Neural crest cell (in vitro differentiated cells): ENCODE data around the gene DPPA5. TPM values are rescaled to one million over a fixed set of nuclear protein-coding genes. Genes with fewer than 3 reads are reported as not detected.
"Not testable (repeated sequence)": the region's sequence is repeated elsewhere in the genome, so short reads cannot be mapped to it uniquely, and the experiment has no call there.

Experiments used
- DNase-seq: peaks from one replicate; pipeline ENCODE4 v3.0.0; 2021; ENCODE audit warnings: low read depth, mixed read lengths, low spot score
- H3K27ac Mint-ChIP-seq: one replicate; pipeline ENCODE4 v1.8.0; 2021; ENCODE audit warnings: mild to moderate bottlenecking, mixed read lengths; ENCODE audit not compliant: unreplicated experiment
- H3K27me3 Mint-ChIP-seq: 2 replicates; pipeline ENCODE4 v1.8.0; 2021; ENCODE audit warnings: low read depth, mild to moderate bottlenecking, mixed read lengths
- H3K36me3 Mint-ChIP-seq: 2 replicates; pipeline ENCODE4 v1.8.0; 2021; ENCODE audit warnings: low read depth, mild to moderate bottlenecking, mixed read lengths
- H3K4me1 Mint-ChIP-seq: 2 replicates; pipeline ENCODE4 v1.8.0; 2021; ENCODE audit warnings: mixed read lengths
- H3K4me3 Mint-ChIP-seq: one replicate; pipeline ENCODE4 v1.8.0; 2021; ENCODE audit warnings: mild to moderate bottlenecking, mixed read lengths
- H3K9me3 Mint-ChIP-seq: 2 replicates; pipeline ENCODE4 v1.8.0; 2021; ENCODE audit warnings: mixed read lengths
- total RNA-seq: library from RNA; stranded (reverse); gene quantifications from 2 replicates; pipeline ENCODE4 v1.2.1, GENCODE V29; 2021
- TF ChIP-seq, protein P1 (sequence below): fragments of 200-600 bp; sonication (generic); conservative IDR thresholded peaks from 2 replicates; pipeline ENCODE4 v1.5.0; 2021; ENCODE audit warnings: antibody characterized with exemption, mild to moderate bottlenecking

Gene DPPA5
- total RNA-seq, 1 donor from 2014 or later = not detected

DNA sequence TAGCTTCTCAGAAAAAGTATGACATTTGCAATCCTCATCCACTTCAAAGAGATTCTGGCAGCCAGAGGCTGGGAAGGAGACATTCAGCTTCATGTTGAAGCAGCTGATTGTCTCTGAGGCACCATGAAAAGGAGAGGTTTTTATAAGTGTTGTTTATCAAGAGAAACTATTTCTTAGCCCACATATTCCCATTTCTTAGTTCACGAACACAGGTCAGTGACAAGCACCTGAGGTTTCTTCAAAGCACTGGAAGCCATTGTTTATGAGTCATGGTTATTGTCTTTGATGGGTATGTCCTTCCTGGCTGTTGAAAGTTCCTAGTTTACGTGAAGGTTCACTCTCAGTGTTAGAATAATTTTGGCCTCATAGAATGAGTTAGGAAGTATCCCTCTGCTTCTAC lies 37.6 kb upstream of the DPPA5 start:
- H3K4me3 Mint-ChIP-seq = no peak overlapping the region
- H3K27ac Mint-ChIP-seq = no peak overlapping the region
- peaks cover 26% of the 10 kb centered on the region for H3K27me3 Mint-ChIP-seq
- DNase-seq = no peak
- no peaks in the 10 kb centered on the region for H3K9me3 Mint-ChIP-seq
- peaks cover 10% of the 10 kb centered on the region for H3K4me1 Mint-ChIP-seq
- TF ChIP-seq, protein P1, sequence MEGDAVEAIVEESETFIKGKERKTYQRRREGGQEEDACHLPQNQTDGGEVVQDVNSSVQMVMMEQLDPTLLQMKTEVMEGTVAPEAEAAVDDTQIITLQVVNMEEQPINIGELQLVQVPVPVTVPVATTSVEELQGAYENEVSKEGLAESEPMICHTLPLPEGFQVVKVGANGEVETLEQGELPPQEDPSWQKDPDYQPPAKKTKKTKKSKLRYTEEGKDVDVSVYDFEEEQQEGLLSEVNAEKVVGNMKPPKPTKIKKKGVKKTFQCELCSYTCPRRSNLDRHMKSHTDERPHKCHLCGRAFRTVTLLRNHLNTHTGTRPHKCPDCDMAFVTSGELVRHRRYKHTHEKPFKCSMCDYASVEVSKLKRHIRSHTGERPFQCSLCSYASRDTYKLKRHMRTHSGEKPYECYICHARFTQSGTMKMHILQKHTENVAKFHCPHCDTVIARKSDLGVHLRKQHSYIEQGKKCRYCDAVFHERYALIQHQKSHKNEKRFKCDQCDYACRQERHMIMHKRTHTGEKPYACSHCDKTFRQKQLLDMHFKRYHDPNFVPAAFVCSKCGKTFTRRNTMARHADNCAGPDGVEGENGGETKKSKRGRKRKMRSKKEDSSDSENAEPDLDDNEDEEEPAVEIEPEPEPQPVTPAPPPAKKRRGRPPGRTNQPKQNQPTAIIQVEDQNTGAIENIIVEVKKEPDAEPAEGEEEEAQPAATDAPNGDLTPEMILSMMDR = no peak
- no peaks in the 10 kb centered on the region for H3K36me3 Mint-ChIP-seq

DNA sequence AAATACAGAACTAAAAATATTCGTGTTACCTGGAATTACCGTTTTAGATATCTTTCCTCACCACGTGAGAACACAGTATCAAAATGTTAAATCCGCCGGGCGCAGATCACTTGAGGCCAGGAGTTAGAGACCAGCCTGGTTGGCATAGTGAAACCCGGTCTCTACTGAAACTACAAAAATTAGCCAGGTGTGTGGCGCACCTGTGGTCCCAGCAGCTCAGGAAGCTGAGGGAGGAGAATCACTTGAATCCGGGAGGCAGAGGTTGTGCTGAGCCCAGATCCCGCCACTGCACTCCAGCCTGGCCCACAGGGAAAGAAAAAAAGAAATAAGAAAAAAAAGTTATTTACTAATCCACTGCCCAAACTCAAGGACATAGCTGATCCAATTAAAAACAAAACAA lies 35.8 kb upstream of the DPPA5 start:
- H3K27ac Mint-ChIP-seq = no peak overlapping the region
- no peaks in the 10 kb centered on the region for H3K36me3 Mint-ChIP-seq
- DNase-seq = no peak
- peaks cover 10% of the 10 kb centered on the region for H3K4me1 Mint-ChIP-seq
- H3K4me3 Mint-ChIP-seq = no peak overlapping the region
- H3K27me3 Mint-ChIP-seq = peaks cover 26% of the 10 kb centered on the region
- TF ChIP-seq, protein P1 = no peak
- H3K9me3 Mint-ChIP-seq = no peaks in the 10 kb centered on the region

DNA sequence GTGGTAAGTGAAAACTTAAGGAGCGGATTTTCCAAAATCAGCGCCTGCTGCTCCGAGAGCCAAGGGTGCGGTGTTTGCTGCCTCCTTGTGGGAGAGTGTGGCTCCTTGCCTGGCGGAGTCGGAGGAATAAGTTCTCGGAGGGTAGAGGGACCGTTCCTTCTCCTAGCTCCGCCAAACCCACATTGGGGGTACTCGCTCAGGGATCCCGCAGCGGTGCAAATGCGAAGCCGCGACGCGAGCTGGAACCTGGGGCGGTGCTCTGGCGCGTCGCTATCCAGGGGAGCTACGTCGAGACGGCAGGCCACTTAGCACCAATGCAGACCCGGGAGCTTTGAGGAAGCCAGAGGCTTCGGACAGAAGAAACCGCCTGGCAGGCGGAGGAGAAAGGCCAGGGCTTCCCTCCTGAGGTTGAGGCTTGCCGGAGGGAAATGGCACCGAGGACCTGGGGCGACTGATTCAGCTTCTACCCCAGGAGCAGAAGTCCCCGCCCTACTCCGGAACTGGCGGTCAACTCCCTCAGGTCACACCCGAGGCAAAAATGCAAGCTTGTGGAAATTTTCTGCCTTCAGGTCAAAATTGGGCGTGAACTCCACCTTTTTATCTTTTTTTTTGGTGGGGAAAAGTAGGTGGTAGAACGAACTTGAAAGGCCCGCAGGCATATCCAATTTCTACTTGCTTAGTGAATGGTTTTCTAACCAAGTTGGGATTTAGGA lies 34.9 kb upstream of the DPPA5 start:
- DNase-seq = peak; percentile 57
- Mint-ChIP-seq H3K27ac (no peak overlapping the region), H3K36me3 (no peaks in the 10 kb centered on the region), H3K4me1 (peaks cover 10% of the 10 kb centered on the region), H3K27me3 (peaks cover 26% of the 10 kb centered on the region), H3K4me3 (peak overlapping the region; percentile 86), H3K9me3 (no peaks in the 10 kb centered on the region)
- TF ChIP-seq, protein P1 = peak; percentile 65

DNA sequence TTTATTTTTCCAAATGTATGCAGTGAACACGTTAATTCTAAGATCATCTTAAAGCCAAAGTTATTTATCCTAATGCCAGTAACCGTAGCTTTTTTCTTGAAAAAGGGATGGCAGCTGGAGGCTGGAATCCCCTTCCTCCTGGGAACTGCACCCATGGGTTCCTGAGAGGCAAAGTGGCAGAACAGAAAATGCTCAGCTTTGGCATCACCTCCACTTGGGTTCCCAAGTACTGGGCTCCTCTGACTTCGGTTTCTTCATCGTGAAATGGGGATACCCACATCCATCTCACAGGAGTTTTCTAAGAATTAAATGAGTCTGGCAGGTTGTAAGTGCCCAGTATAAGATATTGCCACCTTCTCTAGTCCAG lies 34.3 kb upstream of the DPPA5 start:
- no peak for DNase-seq
- Mint-ChIP-seq H3K4me1 (peaks cover 10% of the 10 kb centered on the region), H3K36me3 (no peaks in the 10 kb centered on the region), H3K27me3 (peaks cover 26% of the 10 kb centered on the region), H3K9me3 (no peaks in the 10 kb centered on the region), H3K27ac (no peak overlapping the region), H3K4me3 (peak overlapping the region; percentile 86)
- TF ChIP-seq, protein P1 = no peak

DNA sequence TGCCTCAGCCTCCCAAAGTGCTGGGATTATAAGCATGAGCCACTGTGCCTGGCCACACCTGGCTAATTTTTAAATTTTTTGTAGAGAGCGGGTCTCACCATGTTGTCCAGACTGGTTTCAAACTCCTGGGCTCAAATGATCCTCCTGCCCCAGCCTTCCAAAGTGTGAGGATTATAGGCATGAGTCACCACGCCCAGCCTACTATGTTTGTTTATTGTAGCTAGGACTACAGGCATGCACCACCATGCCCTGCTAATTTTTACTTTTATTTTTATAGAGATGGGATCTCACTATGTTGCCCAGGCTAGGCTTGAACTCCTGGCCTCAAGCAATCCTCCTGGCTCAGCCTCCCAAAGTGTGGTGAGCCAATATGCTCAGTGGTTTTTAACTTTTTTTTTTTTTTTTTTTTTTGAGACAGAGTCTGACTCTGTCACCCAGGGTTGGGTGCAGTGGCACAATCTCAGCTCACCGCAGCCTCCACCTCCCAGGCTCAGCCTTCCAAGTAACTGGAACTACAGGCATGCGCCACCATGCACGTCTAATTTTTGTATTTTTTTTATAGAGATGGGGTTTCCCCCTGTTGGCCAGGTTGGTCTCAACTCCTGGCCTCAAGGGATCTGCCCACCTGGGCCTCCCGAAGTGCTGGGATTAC lies 28.5 kb upstream of the DPPA5 start:
- Mint-ChIP-seq H3K27me3 (no peaks in the 10 kb centered on the region), H3K9me3 (no peaks in the 10 kb centered on the region), H3K36me3 (no peaks in the 10 kb centered on the region), H3K4me1 (no peaks in the 10 kb centered on the region), H3K27ac (no peak overlapping the region), H3K4me3 (no peak overlapping the region)
- no peak for DNase-seq
- TF ChIP-seq, protein P1 = no peak

DNA sequence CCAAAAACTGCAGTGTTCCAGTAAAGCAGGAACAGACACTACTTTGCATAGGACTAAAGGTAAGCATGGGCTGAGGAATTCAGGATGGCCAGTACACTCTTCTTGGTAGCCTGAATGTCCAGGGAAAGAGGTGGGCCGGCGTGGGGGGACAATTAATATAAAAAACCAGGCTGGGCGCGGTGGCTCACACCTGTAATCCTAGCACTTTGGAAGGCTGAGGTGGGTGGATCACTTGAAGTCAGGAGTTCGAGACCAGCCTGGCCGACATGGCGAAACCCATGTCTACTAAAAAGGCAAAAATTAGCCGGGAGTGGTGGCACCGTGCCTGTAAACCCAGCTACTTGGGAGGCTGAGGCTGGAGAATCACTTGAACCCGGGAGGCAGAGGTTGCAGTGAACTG lies 27.5 kb upstream of the DPPA5 start:
- H3K36me3 Mint-ChIP-seq, H3K27me3 Mint-ChIP-seq, H3K9me3 Mint-ChIP-seq, H3K4me3 Mint-ChIP-seq, H3K4me1 Mint-ChIP-seq, H3K27ac Mint-ChIP-seq, DNase-seq: not testable (repeated sequence)
